NAMALWA (cell line): ENCODE data around the gene KRTAP5-9.
A peak's percentile ranks its signal among the peaks of the same experiment; 100 is the strongest.
"Not testable (repeated sequence)": the region's sequence is repeated elsewhere in the genome, so short reads cannot be mapped to it uniquely, and the experiment has no call there.

Source experiments
- DNase-seq: peaks from one replicate; pipeline ENCODE4 v3.0.0-alpha.2; 2015; ENCODE audit warnings: low spot score

Gene KRTAP5-9

DNA sequence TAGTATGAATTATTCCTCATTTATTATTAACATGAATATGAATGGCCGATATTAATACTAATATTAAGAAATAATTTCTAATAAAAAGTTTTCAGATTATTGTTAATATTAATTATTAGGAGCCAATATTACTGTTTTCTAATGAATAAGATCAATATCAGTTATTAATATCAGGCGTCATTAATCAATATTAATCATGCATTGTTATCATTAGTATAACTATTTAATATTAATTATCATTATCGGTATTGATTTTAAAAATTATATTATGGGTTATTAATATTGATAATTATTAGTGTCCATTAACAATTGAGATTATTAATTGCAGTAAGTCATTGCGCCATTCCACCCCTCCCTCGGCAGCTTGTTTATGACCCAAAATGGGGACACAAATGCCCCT, 37.5 kb downstream of the KRTAP5-9 start:
- DNase-seq = not testable (repeated sequence)

DNA sequence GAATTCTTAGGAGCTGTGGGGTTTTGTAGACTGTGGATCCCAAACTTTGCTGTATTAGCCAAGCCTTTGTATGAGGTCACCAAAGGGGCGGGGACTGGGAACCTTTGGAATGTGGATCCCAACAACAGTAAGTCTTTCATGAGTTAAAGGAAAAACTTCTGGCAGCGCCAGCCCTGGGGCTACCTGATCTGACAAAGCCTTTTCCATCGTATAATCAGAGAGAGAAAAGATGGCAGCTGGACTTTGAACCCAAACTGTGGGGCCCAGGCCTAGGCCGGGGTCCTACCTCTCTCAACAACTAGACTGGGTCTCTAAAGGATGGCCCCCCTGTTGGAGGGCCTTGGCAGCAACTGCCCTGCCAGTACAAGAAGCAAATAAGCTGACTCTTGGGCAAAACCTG, 40.1 kb downstream of the KRTAP5-9 start:
- DNase-seq = not testable (repeated sequence)

- peak; percentile 50 for DNase-seq
Measured at GRCh38 chr11:71588822-71589545, 40.8 kb downstream of the KRTAP5-9 start.

DNA sequence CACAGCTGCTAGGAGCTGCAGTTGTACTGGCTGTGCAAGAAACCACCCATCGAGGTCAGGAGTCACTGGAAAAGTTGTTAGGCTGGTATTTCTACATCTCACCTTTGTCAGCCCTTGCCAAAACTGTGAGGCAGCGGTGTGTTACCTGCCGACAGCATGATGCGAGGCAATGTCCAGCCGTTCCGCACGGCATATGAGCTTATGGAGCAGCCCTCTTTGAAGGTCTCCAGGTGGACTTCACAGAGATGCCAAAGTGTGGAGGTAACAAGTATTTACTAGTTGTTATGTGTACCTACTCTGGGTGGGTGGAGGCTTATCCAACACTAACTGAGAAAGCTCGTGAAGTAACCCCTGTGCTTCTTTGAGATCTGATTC, 41.3 kb downstream of the KRTAP5-9 start:
- DNase-seq = not testable (repeated sequence)
